A204.1 (cell line): ENCODE data around the gene LMO7.
"Not testable (repeated sequence)": the region's sequence is repeated elsewhere in the genome, so short reads cannot be mapped to it uniquely, and the experiment has no call there.

Experiments
- FAIRE-seq: peaks from 2 replicates; lab custom pipeline; 2012; peaks lifted over from hg19 to GRCh38; lab: Jason Lieb, UNC

Gene LMO7

GRCh38 chr13:75647126-75647784 lies 11.1 kb downstream of the LMO7 start:
- no peak for FAIRE-seq

DNA sequence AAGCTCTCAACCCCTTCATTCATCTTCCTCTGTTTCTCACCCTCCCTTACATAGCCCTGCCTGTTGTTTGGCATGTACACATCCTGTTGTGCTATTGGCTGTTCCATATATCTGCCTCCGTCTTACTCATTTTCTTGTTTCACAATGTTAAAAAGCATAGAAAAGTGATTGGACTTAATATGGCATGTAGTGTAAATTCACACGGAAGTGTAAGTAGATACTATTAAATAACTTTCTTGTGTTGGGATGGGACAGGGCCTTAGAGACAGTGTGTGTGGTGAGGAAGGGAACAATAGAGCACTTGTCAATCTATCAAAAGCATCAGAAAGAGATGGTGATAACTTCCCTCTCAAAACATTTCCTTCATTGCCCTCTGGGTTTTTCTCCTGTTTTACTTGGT lies 12.3 kb downstream of the LMO7 start:
- no peak for FAIRE-seq

DNA sequence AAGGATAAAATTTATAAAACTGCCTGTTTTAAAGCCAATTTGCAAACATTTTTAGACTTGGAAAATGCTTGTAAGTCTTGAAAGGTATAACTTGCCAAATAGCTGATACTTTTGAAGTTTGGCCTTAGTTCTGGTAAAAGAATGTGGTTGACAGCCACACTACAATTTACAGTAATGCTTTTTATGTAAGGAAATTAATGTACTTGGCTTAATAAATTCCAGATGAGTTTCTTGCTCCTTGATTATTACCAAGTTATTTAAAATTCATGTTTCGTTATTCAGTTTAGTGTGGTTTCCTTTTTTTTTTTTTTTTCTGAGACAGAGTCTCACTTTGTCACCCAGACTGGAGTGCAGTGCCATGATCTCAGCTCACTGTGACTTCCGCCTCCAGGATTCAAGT lies 14.9 kb downstream of the LMO7 start:
- no peak for FAIRE-seq

DNA sequence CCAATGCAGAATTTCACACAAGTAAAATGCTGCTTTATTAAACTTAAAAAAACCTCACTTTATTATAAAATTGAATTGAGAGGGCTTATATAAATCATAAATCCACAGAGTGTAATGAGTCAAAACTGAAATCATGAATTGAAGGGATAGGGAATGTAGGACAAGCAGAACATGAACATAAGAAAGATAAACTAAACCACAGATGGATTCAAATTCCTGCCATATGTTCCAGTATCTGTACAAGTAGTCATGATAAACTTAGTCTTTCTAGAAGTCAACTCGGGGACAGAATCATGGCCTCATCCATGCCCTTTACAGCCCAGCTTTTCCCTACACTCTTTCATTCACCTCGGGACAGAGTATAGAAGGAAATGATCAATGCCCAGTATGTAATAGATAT lies 16.6 kb downstream of the LMO7 start:
- FAIRE-seq = no peak

DNA sequence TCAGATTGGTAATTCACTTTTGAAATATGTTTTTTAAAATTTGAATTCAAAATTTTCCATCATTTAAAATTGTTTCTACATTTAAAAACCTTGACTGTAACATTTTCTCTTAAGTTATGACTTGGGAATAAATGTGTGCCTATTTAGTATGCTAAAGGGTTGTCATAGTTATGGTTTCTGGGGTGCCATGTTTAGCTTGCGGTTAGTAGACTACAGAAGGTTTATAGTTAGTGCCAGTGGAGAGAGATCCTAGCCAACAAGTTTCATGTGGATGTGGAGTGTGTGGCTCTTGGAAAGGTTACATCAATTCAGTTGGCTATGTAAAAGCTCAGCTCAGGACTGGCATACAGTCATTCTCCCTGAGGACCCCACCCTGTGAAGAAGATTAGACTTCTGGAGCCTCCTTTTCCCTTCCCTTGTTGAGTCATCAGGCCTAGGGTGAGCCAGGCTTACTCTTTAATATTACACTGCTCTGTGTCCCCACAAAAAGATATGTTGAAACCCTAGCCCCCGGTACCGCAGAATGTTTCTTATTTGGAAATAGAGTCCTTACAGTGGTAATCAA lies 20.4 kb downstream of the LMO7 start:
- no peak for FAIRE-seq

- FAIRE-seq = no peak
Observed at GRCh38 chr13:75657111-75657510, 21.0 kb downstream of the LMO7 start.

- FAIRE-seq = no peak
Observed at GRCh38 chr13:75660694-75661093, 24.6 kb downstream of the LMO7 start.

GRCh38 chr13:75661443-75661842 lies 25.3 kb downstream of the LMO7 start:
- FAIRE-seq = no peak

DNA sequence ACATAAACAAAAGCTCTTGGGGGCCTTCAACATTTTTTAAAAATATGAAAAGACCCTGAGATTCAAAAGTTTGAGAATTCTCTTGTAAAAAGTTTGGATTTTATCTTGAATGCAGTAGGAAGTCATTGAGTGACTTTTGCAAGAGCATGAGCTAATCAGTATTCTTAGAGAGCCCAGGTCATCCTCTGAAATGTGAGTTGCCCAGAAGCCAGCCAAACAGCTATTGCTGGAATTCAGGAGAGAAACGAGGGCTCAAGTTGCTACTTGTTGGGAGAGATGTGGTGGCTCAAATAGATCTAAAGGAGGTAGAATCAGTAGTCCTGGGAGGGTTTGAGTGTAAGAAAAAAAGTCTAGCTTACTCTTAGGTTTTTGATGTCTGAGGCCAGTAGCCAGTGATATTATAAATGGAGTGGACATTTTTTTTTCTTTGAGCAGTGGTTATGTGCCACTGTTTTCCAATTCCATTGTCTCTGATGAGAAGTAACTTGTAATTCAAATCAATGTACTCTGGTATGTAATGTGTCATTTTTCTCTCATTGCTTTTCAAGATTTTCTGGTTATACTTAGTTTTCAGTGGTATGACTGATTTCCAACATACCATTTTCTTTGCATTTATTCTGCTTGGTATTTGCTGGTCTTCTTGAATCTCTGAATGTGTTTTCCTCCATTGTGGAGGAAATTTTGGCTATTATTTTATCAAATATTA lies 30.7 kb downstream of the LMO7 start:
- FAIRE-seq = no peak

GRCh38 chr13:75669706-75670105 lies 33.6 kb downstream of the LMO7 start:
- no peak for FAIRE-seq

- no peak for FAIRE-seq
Observed at GRCh38 chr13:75670496-75670895, 34.4 kb downstream of the LMO7 start.

- no peak for FAIRE-seq
Observed at GRCh38 chr13:75675421-75675820, 39.3 kb downstream of the LMO7 start.

- FAIRE-seq = no peak
Observed at GRCh38 chr13:75679459-75679858, 43.3 kb downstream of the LMO7 start.

DNA sequence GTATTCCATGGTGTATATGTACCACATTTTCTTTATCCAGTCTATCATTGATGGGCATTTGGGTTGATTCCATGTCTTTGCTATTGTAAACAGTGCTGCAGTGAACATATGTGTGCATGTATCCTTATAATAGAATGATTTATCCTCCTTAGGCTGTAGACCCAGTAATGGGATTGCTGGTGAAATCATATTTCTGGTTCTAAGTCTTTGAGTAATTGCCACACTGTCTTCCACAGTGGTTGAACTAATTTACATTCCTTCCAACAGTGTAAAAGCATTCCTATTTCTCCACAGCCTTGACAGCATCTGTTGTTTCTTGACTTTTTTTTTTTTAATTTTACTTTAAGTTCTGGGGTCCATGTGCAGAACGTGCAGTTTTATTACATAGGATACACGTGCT lies 44.1 kb downstream of the LMO7 start:
- FAIRE-seq = not testable (repeated sequence)

DNA sequence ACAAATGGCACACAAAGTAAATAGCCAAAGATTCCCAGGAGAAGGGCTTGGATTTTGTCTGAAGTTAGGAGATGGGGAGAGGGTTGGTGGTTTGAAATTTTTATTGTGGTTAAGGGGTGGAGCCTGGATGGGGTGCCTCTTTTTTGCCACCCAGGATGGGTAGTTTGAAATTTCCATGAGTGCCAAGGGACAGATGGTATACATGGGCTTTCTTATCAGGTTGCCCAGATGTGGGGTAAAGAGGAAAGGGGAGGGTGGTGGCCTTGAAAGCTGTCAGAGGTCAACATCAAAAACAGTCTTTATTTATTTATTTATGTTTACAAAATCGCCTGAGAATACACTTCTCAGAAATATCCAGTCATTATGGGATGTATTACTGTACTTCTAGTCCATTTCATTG lies 46.2 kb downstream of the LMO7 start:
- no peak for FAIRE-seq

DNA sequence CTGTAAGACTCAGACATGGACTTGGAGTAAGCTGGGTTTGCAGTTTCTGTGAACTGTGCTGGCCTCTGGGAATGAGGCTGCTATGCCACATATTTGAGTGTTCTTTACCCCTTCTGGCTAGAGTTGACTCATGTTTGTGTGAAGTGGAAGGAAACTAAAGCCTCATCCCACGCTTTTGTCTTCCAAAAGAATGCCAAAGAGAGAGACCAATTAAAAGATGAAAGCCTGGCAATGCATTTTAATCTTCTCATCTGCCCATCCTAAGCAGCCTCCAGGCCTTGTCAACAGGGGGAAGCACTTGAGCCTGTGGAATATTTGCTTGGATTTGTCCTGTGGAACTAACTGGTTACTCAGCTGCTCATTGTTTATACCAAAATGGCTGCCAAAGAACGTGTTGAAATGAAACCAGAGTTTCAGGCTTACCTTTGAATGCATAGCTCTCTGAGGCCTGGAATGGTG lies 49.1 kb downstream of the LMO7 start:
- no peak for FAIRE-seq

DNA sequence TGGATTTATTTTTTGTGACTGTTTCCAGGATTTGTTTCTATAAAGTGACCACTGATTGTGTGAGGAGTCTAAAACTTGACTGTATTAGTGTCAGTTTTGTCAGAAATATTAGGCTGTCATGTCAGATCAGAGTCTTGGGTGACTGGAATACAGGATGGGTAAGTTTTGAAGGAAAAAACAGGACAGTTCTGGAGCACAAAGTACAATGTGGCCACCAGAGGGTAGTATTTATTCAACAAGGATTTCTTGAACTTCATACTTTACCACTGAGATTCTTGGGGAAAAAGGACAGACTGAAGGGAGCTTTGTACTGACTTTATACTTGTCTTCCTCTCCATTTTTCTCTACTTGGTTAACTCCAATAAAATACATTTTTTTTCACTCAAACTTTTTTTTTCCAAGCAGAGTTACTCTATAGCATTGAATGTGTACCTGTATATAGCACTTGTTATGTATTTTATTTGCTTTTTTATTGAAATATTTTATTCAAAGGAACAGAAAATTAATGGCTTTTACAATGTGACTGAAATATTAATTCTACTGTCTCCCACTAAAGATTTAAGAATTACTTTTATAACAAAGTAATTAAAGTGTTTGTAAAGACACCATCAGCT lies 51.1 kb downstream of the LMO7 start:
- peak; percentile 62 for FAIRE-seq

GRCh38 chr13:75689686-75690085 lies 53.6 kb downstream of the LMO7 start:
- no peak for FAIRE-seq

- FAIRE-seq = no peak
Observed at GRCh38 chr13:75690607-75691006, 54.5 kb downstream of the LMO7 start.

GRCh38 chr13:75691183-75691582 lies 55.1 kb downstream of the LMO7 start:
- FAIRE-seq = no peak

- no peak for FAIRE-seq
Observed at GRCh38 chr13:75693227-75693626, 57.1 kb downstream of the LMO7 start.

- FAIRE-seq = no peak
Observed at GRCh38 chr13:75694722-75695121, 58.6 kb downstream of the LMO7 start.

GRCh38 chr13:75695908-75696307 lies 59.8 kb downstream of the LMO7 start:
- peak; percentile 88 for FAIRE-seq
